Caki2 (cell line): Measurements from ENCODE around the gene TNNT1. TPM values are rescaled to one million over a fixed set of nuclear protein-coding genes. Genes with fewer than 3 reads are reported as not detected.
"Not testable (repeated sequence)": the region's sequence is repeated elsewhere in the genome, so short reads cannot be mapped to it uniquely, and the experiment has no call there.

Experiments used
- DNase-seq: peaks from one replicate; pipeline ENCODE4 v3.0.0-alpha.2; 2015; ENCODE audit warnings: low read depth
- in situ Hi-C: cut with HindIII; loops from 2 replicates; pipeline ENCODE4 v1.10.0; 2016; ENCODE audit warnings: low sequenced_read_pairs, low pct_unique_long_range_greater_than_20kb, mixed read lengths
- total RNA-seq: library from RNA; depleted of rRNA; stranded (reverse); fragments of >200 nt; shearing (Covaris generic); gene quantifications from 2 replicates; pipeline ENCODE4 v1.2.3, GENCODE V29; 2014; ENCODE audit warnings: low replicate concordance

TNNT1 gene
- total RNA-seq, 1 experiment from 2014 or later = 325 TPM

DNA sequence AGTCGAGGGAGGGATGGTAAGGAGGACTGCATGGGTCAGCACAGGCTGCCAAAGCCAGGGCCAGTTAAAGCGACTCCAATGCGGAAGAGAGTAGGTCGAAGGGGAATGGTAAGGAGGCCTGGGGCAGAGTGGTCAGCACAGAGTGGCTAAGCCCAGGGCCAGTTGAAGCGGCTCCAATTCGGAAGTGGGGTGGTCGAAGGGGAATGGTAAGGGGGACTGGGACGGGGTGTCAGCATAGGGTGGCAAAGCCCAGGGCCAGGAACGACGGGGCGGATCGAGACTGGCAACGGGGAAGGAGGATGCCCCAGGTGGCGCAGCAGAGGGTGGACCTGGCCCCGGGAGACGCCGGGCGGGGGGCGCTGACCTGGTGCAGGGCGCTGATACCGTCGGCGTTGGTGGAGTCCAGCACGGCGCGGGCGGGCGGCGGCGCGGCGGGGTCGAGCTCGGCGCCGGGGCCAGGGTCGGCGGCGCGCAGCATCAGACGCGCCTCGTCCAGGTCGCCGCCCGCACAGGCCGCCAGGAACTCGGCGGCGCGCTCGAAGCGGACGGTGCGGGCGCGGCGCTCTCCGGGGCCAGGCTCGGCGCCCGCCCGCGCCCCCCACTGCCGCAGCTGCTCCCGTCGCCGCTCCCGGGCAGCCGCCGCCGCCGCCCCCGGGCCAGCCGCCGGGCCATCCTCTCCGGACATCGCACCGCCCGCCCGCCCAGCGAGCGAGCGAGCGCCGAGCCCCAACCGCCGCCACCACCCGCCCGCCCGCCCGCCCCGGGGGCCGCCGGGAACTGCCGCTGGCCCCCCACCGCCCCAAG is 31.9 kb downstream of the TNNT1 start, which contains the start of gene PPP1R12C:
PPP1R12C (minus strand) TSS at position 779 of the 804 bp plus-strand sequence; CDS start at position 685, 94 bp downstream.
- DNase-seq = peak; percentile 22
- in situ Hi-C loops = no loop called here

DNA sequence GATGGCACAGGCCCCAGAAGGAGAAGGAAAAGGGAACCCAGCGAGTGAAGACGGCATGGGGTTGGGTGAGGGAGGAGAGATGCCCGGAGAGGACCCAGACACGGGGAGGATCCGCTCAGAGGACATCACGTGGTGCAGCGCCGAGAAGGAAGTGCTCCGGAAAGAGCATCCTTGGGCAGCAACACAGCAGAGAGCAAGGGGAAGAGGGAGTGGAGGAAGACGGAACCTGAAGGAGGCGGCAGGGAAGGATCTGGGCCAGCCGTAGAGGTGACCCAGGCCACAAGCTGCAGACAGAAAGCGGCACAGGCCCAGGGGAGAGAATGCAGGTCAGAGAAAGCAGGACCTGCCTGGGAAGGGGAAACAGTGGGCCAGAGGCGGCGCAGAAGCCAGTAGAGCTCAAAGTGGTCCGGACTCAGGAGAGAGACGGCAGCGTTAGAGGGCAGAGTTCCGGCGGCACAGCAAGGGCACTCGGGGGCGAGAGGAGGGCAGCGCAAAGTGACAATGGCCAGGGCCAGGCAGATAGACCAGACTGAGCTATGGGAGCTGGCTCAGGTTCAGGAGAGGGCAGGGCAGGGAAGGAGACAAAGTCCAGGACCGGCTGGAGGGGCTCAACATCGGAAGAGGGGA is 32.7 kb downstream of the TNNT1 start:
- peak; percentile 14 for DNase-seq
- in situ Hi-C loops = no loop called here

DNA sequence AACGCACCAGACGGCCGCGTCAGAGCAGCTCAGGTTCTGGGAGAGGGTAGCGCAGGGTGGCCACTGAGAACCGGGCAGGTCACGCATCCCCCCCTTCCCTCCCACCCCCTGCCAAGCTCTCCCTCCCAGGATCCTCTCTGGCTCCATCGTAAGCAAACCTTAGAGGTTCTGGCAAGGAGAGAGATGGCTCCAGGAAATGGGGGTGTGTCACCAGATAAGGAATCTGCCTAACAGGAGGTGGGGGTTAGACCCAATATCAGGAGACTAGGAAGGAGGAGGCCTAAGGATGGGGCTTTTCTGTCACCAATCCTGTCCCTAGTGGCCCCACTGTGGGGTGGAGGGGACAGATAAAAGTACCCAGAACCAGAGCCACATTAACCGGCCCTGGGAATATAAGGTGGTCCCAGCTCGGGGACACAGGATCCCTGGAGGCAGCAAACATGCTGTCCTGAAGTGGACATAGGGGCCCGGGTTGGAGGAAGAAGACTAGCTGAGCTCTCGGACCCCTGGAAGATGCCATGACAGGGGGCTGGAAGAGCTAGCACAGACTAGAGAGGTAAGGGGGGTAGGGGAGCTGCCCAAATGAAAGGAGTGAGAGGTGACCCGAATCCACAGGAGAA is 33.5 kb downstream of the TNNT1 start:
- in situ Hi-C loops = no loop called here
- no peak for DNase-seq

DNA sequence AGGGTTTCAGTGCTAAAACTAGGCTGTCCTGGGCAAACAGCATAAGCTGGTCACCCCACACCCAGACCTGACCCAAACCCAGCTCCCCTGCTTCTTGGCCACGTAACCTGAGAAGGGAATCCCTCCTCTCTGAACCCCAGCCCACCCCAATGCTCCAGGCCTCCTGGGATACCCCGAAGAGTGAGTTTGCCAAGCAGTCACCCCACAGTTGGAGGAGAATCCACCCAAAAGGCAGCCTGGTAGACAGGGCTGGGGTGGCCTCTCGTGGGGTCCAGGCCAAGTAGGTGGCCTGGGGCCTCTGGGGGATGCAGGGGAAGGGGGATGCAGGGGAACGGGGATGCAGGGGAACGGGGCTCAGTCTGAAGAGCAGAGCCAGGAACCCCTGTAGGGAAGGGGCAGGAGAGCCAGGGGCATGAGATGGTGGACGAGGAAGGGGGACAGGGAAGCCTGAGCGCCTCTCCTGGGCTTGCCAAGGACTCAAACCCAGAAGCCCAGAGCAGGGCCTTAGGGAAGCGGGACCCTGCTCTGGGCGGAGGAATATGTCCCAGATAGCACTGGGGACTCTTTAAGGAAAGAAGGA is 34.4 kb downstream of the TNNT1 start:
- in situ Hi-C loops = no loop called here
- no peak for DNase-seq

DNA sequence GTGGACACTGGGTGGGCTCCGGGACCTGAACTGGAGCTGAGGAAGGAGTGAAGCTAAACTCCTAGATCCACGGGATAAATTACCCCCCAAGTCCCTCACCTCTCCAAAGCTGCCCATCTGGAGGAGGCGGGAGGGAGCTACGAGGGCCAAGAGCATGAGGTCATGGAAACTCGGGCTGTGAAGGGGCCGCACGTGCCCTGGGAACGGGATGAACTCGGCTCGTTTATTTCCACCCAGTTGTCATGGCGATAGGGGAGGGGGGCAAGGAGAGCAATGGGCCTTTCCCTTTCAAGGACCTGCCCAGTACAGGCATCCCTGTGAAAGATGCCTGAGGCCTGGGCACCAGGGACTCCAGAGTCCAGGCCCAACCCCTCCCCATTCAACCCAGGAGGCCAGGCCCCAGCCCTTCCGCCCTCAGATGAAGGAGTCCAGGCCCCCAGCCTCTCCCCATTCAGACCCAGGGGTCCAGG is 35.4 kb downstream of the TNNT1 start:
- in situ Hi-C loops = no loop called here
- peak; percentile 92 for DNase-seq

DNA sequence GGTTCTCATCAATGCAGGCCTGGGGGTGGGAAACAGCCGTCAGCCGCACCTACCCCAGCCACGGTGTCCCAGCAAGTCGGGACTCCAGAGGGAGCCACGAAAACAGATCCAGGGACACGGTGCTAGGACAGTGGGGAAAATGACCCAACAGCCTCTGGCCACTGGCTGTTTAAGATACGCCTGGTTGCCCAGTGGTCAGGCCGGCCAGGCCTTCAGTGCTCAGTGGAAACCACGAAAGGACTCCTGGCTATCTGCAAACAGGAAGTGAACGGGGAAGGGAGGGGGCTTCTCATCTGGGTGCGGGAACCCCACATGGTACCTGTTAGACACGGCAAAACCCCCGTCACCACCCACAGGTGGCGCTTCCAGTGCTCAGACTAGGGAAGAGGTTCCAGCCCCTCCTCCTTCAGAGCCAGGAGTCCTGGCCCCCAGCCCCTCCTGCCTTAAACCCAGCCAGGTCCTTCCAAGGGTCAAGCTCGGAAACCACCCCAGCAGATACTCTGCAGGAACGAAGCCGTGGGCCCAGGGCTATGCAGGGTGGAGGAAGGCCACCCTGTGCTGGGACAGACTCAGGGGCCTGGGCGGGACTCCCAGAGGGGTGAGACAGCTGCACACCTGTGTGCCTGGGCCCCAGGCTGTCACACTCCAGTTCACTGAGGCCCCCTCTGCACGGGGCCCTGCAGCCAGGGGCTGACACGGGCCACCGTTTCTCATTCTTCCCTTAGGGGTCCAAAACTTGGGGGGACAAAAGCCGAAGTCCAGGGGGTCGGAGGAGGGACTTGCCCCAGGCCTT is 36.0 kb downstream of the TNNT1 start:
- in situ Hi-C loops = no loop called here
- no peak for DNase-seq

DNA sequence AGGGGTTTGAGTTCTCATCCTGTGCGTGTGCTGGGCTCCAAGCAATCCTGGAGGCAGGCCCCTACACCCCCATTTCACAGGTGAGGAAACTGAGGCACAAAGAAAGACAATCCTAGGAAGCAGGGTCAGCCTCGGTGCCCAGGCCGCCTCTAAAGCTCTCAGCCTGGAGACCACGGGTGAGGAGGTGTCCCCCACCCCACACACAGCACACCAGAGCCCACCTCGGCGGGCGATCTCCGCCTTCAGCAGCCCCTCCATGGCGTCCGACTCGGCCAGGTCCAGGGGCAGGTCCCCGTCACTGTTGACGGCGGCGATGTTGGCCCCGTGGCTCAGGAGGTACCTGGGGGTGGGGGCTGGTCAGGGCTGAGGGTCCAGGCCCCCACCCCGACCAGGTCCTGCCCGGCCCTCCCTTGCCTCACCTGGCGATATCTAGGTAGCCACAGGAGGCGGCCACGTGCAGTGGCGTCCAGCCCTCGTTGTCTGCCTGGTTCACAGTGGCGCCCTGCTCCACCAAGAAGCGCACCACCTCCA is 36.7 kb downstream of the TNNT1 start:
- in situ Hi-C loops = no loop called here
- DNase-seq = no peak

DNA sequence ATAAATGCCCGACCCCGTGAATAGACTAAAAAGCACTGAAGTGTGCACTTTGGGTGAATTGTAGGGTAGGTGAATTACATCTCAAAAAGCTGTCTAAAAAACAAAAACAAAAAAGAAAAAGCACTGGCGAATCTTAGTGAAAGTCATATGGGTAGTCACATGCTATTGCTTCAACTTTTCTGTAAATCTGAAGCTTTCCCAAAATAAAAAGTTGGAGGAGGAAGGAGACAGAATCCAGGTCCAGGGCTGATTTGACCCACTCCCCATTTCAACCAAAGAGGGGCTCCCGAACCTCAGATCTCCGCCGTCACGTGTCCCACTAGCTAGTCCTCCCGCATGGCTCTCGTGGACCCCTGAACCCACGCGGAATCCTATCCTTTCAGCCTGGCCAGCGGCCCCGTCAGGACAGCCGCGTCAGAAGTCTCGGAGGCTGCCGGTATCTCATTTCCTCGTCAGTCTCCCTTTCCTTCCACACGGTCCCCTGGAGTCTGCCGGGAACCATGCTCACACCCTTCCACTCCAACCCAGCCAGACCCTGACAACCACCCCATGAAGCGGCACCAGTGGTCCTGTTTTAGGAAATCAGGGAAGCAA is 37.7 kb downstream of the TNNT1 start:
- in situ Hi-C loops = no loop called here
- no peak for DNase-seq

DNA sequence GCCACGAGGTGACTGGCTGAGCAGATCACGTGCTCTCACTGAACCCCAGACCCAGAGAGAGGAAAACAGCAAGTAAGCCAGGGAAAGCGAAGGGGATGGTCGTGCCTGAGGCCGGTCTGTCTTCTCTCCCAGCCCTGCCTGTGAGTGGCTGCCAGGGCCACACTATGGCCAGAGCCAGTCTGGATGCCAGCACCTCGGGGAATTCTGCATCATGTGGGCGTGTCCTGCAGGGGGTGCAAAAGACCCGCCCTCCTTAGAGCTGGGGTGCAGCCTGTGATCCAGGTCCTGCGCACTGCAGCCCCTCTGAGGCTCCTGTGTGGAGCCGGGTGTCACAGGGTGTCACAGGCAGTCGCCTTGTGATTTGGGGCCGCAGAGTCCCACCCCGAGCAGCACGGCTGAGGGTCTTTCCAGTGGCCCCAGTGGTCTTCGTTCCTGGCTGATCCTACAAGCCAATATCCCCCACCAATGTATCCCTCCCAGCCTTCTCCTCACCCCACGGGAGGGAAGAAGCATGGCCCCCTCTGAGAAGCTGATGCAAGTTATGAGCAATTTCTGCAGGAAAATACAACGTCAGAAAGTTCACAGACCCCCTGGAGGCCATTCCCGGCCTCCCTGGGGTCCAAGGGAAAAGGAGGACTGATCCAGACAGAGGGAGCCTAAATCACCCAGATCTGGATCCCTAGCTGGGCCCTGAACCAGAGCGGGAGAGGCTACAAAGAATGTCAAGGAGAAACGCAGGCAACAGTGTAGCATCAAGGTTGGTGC is 39.3 kb downstream of the TNNT1 start:
- DNase-seq = no peak
- in situ Hi-C loops = no loop called here

DNA sequence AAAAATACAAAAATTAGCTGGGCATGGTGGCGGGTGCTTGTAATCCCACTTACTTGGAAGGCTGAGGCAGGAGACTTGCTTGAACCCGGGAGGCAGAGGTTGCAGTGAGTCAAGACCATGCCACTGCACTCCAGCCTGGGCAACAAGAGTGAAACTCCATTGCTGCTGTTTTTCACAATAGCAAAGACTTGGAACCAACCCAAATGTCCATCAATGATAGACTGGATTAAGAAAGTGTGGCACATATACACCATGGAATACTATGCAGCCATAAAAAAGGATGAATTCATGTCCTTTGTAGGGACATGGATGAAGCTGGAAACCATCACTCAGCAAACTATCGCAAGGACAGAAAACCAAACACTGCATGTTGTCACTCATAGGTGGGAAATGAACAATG is 41.8 kb downstream of the TNNT1 start:
- in situ Hi-C loops, DNase-seq: not testable (repeated sequence)

DNA sequence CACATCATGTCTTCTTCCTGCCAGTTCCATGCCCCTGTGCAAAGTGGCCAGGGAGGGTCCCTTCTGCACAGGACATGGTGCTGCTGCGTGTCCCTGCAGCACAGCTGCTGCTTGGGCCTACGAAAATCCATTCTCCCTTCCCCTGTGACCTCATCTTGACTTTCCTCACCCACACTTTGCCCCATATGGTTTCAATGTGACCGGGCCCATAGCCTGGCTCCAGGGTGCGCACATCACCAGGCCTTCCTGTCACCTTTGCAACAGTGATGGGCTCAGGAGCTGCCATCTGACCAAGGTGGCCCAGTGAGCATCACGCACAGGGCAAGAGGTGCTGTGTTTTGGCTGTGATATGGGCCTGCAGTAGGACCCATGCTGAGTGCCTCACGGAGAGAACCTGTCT is 42.4 kb downstream of the TNNT1 start:
- DNase-seq = no peak
- in situ Hi-C loops = no loop called here

DNA sequence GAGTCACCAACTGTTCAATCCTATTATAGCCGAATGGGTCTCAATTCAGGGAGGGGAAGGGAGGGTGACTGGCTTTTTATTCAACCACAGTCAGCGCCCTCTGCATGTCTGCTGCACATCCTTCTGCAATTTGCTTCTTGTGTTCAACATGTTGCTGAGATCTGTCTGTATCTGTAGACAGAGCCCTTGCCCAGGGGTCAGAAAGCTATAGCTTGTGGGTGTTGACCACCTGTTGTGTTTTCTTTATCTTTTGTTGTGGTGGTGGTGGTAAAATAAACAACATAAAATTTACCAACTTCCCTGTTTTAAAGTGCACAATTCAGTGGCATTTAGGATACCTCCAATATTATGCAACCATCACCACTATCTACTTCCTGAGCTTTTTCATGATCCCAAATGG is 43.8 kb downstream of the TNNT1 start:
- in situ Hi-C loops = no loop called here
- no peak for DNase-seq

DNA sequence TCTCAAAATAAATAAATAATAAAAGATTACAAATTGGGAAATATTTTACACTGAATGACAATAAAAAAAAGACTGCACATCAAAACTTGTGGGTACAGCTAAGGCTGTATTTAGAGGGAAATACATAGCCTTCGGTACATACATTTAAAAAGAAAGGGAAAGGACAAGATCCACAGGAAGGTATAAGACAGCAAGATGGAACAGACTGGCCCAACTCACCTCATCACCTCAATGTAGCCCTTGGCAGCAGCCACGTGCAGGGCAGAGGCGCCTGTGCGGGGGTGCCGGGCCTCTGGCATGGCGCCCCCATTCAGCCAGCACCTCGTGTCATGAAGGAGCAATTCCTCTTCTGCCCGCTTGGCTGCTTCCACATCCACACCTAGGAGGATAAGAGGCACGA is 45.8 kb downstream of the TNNT1 start:
- DNase-seq = no peak

DNA sequence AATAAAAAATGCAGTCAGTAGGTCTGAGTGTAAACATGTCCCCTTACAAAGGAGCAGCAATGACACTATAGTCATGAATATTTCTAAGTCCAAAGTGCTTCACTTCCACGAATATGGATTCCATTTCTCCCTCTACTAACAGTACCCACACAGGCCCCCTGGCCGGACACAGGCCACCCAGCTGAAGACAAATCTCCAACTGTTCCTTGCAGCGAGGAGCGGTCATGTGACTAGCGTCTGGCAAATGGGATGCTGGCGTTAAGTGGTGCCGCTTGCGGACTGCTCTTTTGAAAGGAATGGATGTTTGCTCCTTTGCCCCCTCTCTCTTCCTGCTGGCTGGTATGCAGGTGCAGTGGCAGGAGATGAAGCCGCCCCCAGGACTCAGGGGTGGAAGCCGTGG is 47.7 kb downstream of the TNNT1 start:
- in situ Hi-C loops = no loop called here
- DNase-seq = no peak

More for the DNA sequence above, 45.8 kb downstream of the TNNT1 start:
- in situ Hi-C loops = no loop called here

DNA sequence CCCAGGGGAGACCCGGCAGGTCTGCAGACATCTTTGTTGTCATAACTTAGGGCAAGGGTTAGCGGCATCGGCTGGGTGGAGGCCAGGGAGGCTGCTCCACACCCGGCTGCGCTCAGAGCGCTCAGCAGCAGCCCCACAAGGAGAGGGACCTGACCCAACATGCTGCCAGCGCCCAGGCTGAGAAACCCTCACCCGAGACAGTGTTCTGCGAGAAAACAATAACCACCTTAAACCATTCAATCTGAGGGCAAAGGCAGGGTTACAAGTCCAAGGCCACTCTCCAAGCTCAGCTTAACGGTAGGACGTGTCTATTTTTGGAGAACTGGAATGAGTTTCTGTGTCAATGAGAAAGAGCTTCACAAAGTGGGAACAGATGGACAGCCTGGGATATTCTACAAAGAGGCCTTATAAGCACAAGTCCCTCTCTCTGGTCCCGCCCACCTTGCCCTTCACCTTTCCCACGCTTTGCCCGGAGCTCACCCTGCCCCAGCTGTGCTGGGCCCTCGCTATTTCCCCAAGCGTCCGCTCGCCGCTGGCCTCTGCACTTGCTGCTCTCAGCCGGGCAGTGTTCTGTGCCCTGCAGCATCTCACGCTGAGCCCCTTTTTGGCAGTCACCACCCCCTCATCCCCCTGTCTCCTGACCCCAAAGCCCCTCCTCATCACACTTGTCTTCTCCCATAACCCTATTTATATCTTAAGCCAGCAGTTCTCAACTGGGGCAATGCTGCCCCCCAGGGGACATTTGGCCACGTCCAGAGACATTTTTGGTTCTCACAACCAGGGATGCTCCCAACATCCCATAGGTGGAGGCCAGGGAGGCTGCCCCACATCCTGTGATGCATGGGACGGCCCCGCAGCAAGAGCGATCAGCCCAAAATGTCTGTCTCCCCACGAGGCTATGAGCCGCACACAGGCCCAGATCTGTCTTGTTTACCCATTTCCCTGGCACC is 49.2 kb downstream of the TNNT1 start:
- in situ Hi-C loops = no loop called here
- no peak for DNase-seq
